Fibroblast of gingiva (primary cell): ENCODE measurements around the gene SIAH3.

Experiments
- DNase-seq: peaks from one replicate; pipeline ENCODE4 v3.0.0-alpha.2; 2011; ENCODE audit warnings: low read depth

The SIAH3 gene

GRCh38 chr13:45821811-45822210, 29.7 kb downstream of the SIAH3 start:
- DNase-seq = no peak

GRCh38 chr13:45820106-45820838, 31.3 kb downstream of the SIAH3 start:
- DNase-seq = no peak

- DNase-seq = no peak
Measured at GRCh38 chr13:45817833-45818232, 33.7 kb downstream of the SIAH3 start.

GRCh38 chr13:45816427-45816826, 35.1 kb downstream of the SIAH3 start:
- DNase-seq = no peak

GRCh38 chr13:45812695-45813372, 38.7 kb downstream of the SIAH3 start:
- no peak for DNase-seq

GRCh38 chr13:45811891-45812694, 39.5 kb downstream of the SIAH3 start:
- DNase-seq = no peak

GRCh38 chr13:45809801-45810394, 41.7 kb downstream of the SIAH3 start:
- no peak for DNase-seq

- DNase-seq = no peak
Measured at GRCh38 chr13:45808925-45809324, 42.6 kb downstream of the SIAH3 start.

GRCh38 chr13:45807520-45808099, 43.9 kb downstream of the SIAH3 start:
- peak; percentile 35 for DNase-seq

- DNase-seq = no peak
Measured at GRCh38 chr13:45800485-45800884, 51.1 kb downstream of the SIAH3 start.

- DNase-seq = peak; percentile 51
Measured at GRCh38 chr13:45799451-45799850, 52.1 kb downstream of the SIAH3 start.

- no peak for DNase-seq
Measured at GRCh38 chr13:45798851-45799250, 52.7 kb downstream of the SIAH3 start.

- no peak for DNase-seq
Measured at GRCh38 chr13:45796426-45797235, 54.9 kb downstream of the SIAH3 start.

GRCh38 chr13:45792827-45793303, 58.7 kb downstream of the SIAH3 start:
- no peak for DNase-seq

- no peak for DNase-seq
Measured at GRCh38 chr13:45788011-45788410, 63.5 kb downstream of the SIAH3 start.

- no peak for DNase-seq
Measured at GRCh38 chr13:45787346-45787745, 64.2 kb downstream of the SIAH3 start.

GRCh38 chr13:45786293-45786920, 65.1 kb downstream of the SIAH3 start:
- DNase-seq = no peak

- no peak for DNase-seq
Measured at GRCh38 chr13:45784755-45785675, 66.5 kb downstream of the SIAH3 start.

- DNase-seq = no peak
Measured at GRCh38 chr13:45783346-45784043, 68.1 kb downstream of the SIAH3 start.
